ENCODE results near the gene KLF16. TPM values are rescaled to one million over a fixed set of nuclear protein-coding genes. Genes with fewer than 3 reads are reported as not detected.

The KLF16 gene
- total and polyA plus RNA-seq, 2 experiments from 2014 or later, result 4.6 to 11.0 TPM

DNA sequence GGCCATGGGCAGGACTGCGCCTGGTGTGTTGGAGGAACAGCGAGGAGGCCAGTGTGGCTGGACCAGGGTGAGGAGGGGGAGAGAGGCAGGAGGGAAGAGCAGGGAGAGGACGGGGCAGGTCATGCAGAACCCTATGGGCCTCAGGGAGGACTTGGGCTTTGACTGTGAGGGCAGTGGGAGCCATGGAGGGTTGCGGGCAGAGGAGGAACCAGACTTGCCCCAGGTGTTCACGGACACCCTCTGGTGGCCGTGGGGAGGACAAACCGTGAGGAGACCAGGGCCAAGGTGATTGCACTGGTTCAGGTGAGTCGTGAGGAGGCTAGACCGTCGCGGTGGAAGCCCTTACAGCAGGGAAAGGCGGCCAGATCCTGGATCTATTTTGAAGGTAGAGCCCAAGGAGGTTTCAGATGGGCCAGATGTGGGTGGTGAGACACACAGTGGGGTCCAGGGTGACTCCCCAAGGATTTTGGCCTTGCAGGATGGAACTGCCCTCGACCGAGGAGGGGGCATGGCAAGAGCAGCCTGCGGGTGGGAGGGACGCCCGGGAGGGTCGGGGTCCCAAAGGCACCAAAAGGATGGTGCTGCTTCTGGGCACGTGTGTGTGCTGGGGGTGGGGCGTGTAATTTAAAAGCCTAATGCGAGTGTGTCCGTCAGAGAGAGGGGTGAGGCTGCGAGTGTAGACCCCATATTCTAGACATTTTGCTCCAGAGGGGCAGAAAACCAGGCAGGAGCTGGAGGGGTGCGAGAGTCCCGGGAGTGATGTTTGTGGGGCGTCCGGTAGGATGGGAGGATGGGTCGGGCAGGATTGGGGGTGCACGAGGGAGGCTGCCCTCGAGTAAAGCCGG is 12.3 kb downstream of the KLF16 start:
- H3F3A ChIP-seq (ENCODE audit: insufficient read depth), result peaks cover 18% of the 10 kb centered on the region; the same call in 1 of the 2 replicates
- no peaks in the 10 kb centered on the region for H3K9me3 ChIP-seq (ENCODE audit: low read depth)
- H3K36me3 ChIP-seq (ENCODE audit: low read depth), result no peaks in the 10 kb centered on the region
- no peak overlapping the region for H3K27ac ChIP-seq
- no peak overlapping the region for H2AFZ ChIP-seq
- H3K4me2 ChIP-seq (ENCODE audit: unreplicated experiment), result no peak overlapping the region
- H3K4me3 ChIP-seq, result no peak overlapping the region
- H3K79me2 ChIP-seq (ENCODE audit: insufficient read depth), result peaks cover 71% of the 10 kb centered on the region
- no peak overlapping the region for H3K9ac ChIP-seq
- in situ Hi-C loops (cut with MboI), result no loop called here
- no peaks in the 10 kb centered on the region for H4K20me1 ChIP-seq (ENCODE audit: insufficient read depth)
- DNase-seq, result no peak
- H3K9me2 ChIP-seq (ENCODE audit: insufficient read depth), result no peaks in the 10 kb centered on the region
- TF ChIP-seq EZH2 (IDR thresholded peaks at IDR 0.05; ENCODE audit: insufficient read depth, poor library complexity, severe bottlenecking) (no peak), EZH2phosphoT487 (IDR thresholded peaks at IDR 0.05; ENCODE audit: insufficient read depth, low read depth) (no peak)
- H3K27me3 ChIP-seq (replicated peaks; ENCODE audit: insufficient read depth), result no peaks in the 10 kb centered on the region
- WGBS, 2 experiments (ENCODE audit: low coverage in 1 of 2, low lambda C conversion rate in 2 of 2, missing lambda C conversion rate in 2 of 2), result 69 to 71% methylated on average over 29 to 31 of the region's 31 CpGs
- peaks cover 26% of the 10 kb centered on the region for H3K4me1 ChIP-seq (ENCODE audit: insufficient read depth)

DNA sequence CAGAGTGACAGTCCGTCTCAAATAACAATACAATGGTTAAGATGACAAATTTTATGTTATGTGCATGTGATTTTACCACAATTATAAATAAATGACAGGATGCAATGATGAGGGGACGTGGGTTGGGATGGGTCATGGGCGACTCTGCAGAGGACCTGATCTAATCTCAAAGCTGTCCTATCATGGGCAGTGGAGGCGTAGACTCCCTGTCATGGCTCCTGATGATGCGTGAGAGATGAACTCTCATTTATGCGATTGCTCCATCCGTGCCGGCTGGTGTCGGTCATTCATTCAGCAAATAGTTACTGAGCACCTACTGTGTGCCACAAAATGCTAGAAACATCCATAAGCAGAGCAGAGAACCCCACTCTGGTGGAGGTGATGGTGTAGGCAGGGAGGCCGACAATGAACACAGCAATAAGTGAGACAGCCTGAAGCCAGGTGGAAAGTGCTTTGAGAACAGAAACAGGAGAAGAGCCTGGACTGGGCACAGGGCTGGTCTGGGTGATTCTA is 13.4 kb downstream of the KLF16 start:
- Histone ChIP-seq H3K36me3 (ENCODE audit: low read depth) (no peaks in the 10 kb centered on the region), H3K9ac (no peak overlapping the region), H3K4me3 (no peak overlapping the region), H3K27me3 (replicated peaks; ENCODE audit: insufficient read depth) (no peaks in the 10 kb centered on the region), H3F3A (ENCODE audit: insufficient read depth) (peaks cover 12% of the 10 kb centered on the region; the same call in 1 of the 2 replicates), H3K9me2 (ENCODE audit: insufficient read depth) (no peaks in the 10 kb centered on the region), H3K4me1 (ENCODE audit: insufficient read depth) (peaks cover 17% of the 10 kb centered on the region), H3K79me2 (ENCODE audit: insufficient read depth) (peaks cover 73% of the 10 kb centered on the region), H4K20me1 (ENCODE audit: insufficient read depth) (no peaks in the 10 kb centered on the region), H3K9me3 (ENCODE audit: low read depth) (no peaks in the 10 kb centered on the region), H3K27ac (no peak overlapping the region), H2AFZ (no peak overlapping the region), H3K4me2 (ENCODE audit: unreplicated experiment) (no peak overlapping the region)
- no peak for TF ChIP-seq EZH2 (IDR thresholded peaks at IDR 0.05; ENCODE audit: insufficient read depth, poor library complexity, severe bottlenecking)
- no peak for TF ChIP-seq EZH2phosphoT487 (IDR thresholded peaks at IDR 0.05; ENCODE audit: insufficient read depth, low read depth)
- in situ Hi-C loops (cut with MboI), result no loop called here
- WGBS, 2 experiments (ENCODE audit: low coverage in 1 of 2, low lambda C conversion rate in 2 of 2, missing lambda C conversion rate in 2 of 2), result 60 to 67% methylated on average over 10 of the region's 10 CpGs
- no peak for DNase-seq

DNA sequence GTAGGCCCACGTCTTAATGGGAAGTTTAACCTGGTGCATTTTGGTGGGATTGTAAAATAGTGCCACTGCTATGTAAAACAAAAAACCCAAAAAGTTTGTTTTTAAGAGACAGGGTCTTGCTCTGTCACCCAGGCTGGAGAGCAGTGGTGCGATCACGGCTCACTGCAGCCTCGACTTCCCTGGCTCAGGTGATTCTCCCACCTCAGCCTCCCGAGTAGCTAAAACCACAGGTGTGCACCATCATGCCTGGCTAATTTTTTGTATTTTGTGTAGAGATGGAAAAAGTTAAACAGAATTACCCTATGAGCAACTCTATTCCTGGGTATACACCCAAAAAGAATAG is 14.3 kb downstream of the KLF16 start:
- no peak overlapping the region for H2AFZ ChIP-seq
- H3K4me2 ChIP-seq (ENCODE audit: unreplicated experiment), result no peak overlapping the region
- no peak for DNase-seq
- H3K4me3 ChIP-seq, result no peak overlapping the region
- H3K4me1 ChIP-seq (ENCODE audit: insufficient read depth), result peaks cover 9% of the 10 kb centered on the region
- TF ChIP-seq EZH2 (IDR thresholded peaks at IDR 0.05; ENCODE audit: insufficient read depth, poor library complexity, severe bottlenecking) (no peak), EZH2phosphoT487 (IDR thresholded peaks at IDR 0.05; ENCODE audit: insufficient read depth, low read depth) (no peak)
- no peaks in the 10 kb centered on the region for H3K9me3 ChIP-seq (ENCODE audit: low read depth)
- H3K9ac ChIP-seq, result no peak overlapping the region
- H3F3A ChIP-seq (ENCODE audit: insufficient read depth), result peaks cover 12% of the 10 kb centered on the region; the same call in 1 of the 2 replicates
- no peaks in the 10 kb centered on the region for H3K9me2 ChIP-seq (ENCODE audit: insufficient read depth)
- no peak overlapping the region for H3K27ac ChIP-seq
- H4K20me1 ChIP-seq (ENCODE audit: insufficient read depth), result no peaks in the 10 kb centered on the region
- peaks cover 73% of the 10 kb centered on the region for H3K79me2 ChIP-seq (ENCODE audit: insufficient read depth)
- WGBS, 2 experiments (ENCODE audit: low coverage in 1 of 2, low lambda C conversion rate in 2 of 2, missing lambda C conversion rate in 2 of 2), result 63 to 64% methylated on average over 5 of the region's 5 CpGs
- no peaks in the 10 kb centered on the region for H3K27me3 ChIP-seq (replicated peaks; ENCODE audit: insufficient read depth)
- in situ Hi-C loops (cut with MboI), result no loop called here
- no peaks in the 10 kb centered on the region for H3K36me3 ChIP-seq (ENCODE audit: low read depth)

DNA sequence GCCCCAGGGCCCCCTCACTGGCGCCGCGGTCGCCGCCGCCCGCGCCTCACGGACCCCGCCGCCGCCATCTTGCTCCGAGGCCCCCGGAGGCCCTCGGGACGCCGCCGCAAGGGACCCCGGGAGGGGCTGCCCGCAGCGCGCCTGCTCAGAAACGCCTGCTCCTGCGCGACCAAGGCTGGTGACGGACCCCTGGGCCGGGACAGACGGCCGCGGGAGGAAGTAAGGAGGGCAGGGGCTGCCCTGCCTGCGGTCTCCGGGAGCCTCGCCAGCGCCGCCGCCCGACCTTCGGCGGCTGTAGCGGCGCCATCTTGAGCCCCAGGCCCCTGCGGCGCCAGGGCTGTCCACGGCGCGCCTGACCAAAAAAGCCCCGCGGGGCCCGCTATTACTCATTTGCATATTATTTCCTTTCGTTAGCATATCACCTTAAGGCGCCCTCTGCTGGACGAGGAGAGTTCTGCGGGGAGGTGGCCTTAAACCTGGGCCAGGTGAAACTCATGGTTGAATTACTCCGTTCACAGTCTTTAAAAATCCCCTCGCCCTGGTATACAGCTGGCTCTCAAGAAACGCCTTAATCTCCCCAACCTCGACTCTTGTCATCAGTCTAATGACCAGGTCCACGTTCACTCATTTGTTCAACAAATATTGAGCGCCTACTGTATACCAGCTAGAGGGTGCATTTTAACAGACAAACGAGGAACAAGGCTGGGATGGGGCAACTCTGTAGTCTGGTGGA is 14.8 kb downstream of the KLF16 start, which contains the start of gene REXO1:
TSS of gene REXO1 (minus strand) at position 85 of the 733 bp plus-strand sequence. CDS start 125 bp downstream, outside the sequence.
- no peaks in the 10 kb centered on the region for H3K9me2 ChIP-seq (ENCODE audit: insufficient read depth)
- peak within 1 kb of the TSS; percentile 99 for H3K9ac ChIP-seq
- H4K20me1 ChIP-seq (ENCODE audit: insufficient read depth), result no peaks in the 10 kb centered on the region
- H3K27me3 ChIP-seq (replicated peaks; ENCODE audit: insufficient read depth), result no peaks in the 10 kb centered on the region
- in situ Hi-C loops (cut with MboI), result no loop called here
- TF ChIP-seq EZH2phosphoT487 (IDR thresholded peaks at IDR 0.05; ENCODE audit: insufficient read depth, low read depth), result no peak
- no peak for TF ChIP-seq EZH2 (IDR thresholded peaks at IDR 0.05; ENCODE audit: insufficient read depth, poor library complexity, severe bottlenecking)
- peak within 1 kb of the TSS; percentile 97 for H3K27ac ChIP-seq
- no peaks in the 10 kb centered on the region for H3K36me3 ChIP-seq (ENCODE audit: low read depth)
- peaks cover 12% of the 10 kb centered on the region; the same call in 1 of the 2 replicates for H3F3A ChIP-seq (ENCODE audit: insufficient read depth)
- H3K9me3 ChIP-seq (ENCODE audit: low read depth), result no peaks in the 10 kb centered on the region
- peak; percentile 90 for DNase-seq
- H3K4me2 ChIP-seq (ENCODE audit: unreplicated experiment), result peak within 1 kb of the TSS; percentile 87
- peak within 1 kb of the TSS; percentile 76 for H2AFZ ChIP-seq
- H3K79me2 ChIP-seq (ENCODE audit: insufficient read depth), result peaks cover 73% of the 10 kb centered on the region
- H3K4me1 ChIP-seq (ENCODE audit: insufficient read depth), result peaks cover 9% of the 10 kb centered on the region
- WGBS, 2 experiments (ENCODE audit: low coverage in 1 of 2, low lambda C conversion rate in 2 of 2, missing lambda C conversion rate in 2 of 2), result 1 to 2% methylated on average over 59 of the region's 60 CpGs
- peak within 1 kb of the TSS; percentile 92 for H3K4me3 ChIP-seq

Measured in GM23248 (cell line).